Measurements from ENCODE around the gene LOXL3. TPM values are rescaled to one million over a fixed set of nuclear protein-coding genes. Genes with fewer than 3 reads are reported as not detected.

LOXL3 gene
- polyA plus RNA-seq, 1 donor from 2014 or later, result 20.1 TPM

DNA sequence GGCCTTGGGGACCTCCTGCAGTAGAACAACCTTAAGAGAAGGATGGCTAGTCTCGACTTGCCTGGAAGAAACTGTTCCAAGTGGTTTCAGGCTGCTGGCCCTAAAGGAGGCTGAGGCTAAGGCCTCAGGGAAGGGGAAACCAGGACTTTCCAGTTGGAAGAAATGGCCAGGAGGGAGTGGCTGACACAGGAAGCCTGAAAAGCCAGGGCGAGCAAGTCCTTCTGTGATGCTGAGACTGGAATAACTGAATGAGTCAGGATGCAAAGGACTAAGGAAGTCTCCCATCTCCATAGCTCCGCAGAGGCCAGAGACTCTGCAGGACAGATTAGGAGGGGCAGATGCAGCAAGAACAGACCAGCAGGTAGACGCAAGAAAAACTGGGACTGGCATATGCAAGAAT lies 16.6 kb downstream of the LOXL3 start:
- Histone ChIP-seq H3F3A (ENCODE audit: insufficient read depth, low read length, poor library complexity, severe bottlenecking) (no peaks in the 10 kb centered on the region), H3K9me3 (ENCODE audit: low read length) (no peaks in the 10 kb centered on the region), H3K36me3 (ENCODE audit: insufficient read depth, low read length) (no peaks in the 10 kb centered on the region)

DNA sequence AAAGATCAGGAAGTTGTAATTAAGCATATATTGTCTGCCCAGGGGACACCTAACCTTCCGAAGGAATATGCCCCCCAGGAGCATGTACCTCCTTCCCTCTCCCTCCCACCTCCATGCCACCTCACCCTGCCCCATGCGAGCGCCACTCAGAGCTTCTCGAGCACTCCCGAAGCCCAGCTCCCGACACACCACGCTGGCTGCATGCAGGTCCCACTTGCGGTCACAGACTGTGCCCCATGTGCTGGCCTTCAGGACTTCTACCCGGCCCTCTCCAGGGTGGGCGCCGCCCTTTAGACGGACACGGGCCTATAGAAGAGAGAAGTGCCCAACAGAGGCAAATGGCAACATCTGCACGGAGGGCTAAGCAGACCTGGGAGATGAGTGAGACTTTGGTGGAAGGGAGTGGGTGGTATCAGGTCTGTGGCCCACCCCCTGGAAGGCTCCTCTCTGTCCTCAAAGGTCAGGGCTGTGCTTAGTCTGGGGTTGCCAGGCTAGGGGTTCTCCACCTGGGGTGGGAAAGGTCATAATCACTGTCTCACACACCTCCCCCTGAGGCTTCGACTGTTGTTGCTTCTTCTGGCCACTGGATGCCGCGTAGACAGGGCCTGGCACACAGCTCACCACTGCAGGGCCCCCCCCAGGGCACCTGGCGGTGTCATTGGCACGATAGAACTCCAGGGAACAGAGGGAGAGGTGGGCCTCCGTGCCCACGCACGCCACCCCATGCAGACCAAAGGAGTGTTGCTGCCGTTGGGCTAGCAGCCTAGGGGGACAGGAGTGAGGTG lies 17.4 kb downstream of the LOXL3 start:
- Histone ChIP-seq H3K9ac (ENCODE audit: low read length) (no peak overlapping the region), H3K79me2 (replicated peaks; ENCODE audit: insufficient read depth, low read length) (no peaks in the 10 kb centered on the region), H3K36me3 (ENCODE audit: insufficient read depth, low read length) (no peaks in the 10 kb centered on the region), H3K27me3 (ENCODE audit: insufficient read depth, low read depth, low read length) (no peaks in the 10 kb centered on the region), H3K9me3 (ENCODE audit: low read length) (no peaks in the 10 kb centered on the region), H3K9me2 (ENCODE audit: insufficient read depth, low read length) (no peaks in the 10 kb centered on the region), H3F3A (ENCODE audit: insufficient read depth, low read length, poor library complexity, severe bottlenecking) (no peaks in the 10 kb centered on the region), H3K27ac (ENCODE audit: low read length) (no peak overlapping the region), H3K4me3 (ENCODE audit: low read length) (no peak overlapping the region), H3K4me2 (ENCODE audit: low read length) (no peak overlapping the region), H4K20me1 (ENCODE audit: insufficient read depth) (no peaks in the 10 kb centered on the region), H2AFZ (ENCODE audit: low read depth, low read length) (no peak overlapping the region)
- no peak for TF ChIP-seq SMC3 (conservative IDR thresholded peaks at IDR 0.05; ENCODE audit: poor library complexity)
- TF ChIP-seq POLR2AphosphoS5 (IDR thresholded peaks at IDR 0.05), result no peak
- TF ChIP-seq EZH2 (IDR thresholded peaks at IDR 0.05; ENCODE audit: borderline replicate concordance, insufficient read depth, low read length, poor library complexity, severe bottlenecking), result no peak
- TF ChIP-seq, protein P1, sequence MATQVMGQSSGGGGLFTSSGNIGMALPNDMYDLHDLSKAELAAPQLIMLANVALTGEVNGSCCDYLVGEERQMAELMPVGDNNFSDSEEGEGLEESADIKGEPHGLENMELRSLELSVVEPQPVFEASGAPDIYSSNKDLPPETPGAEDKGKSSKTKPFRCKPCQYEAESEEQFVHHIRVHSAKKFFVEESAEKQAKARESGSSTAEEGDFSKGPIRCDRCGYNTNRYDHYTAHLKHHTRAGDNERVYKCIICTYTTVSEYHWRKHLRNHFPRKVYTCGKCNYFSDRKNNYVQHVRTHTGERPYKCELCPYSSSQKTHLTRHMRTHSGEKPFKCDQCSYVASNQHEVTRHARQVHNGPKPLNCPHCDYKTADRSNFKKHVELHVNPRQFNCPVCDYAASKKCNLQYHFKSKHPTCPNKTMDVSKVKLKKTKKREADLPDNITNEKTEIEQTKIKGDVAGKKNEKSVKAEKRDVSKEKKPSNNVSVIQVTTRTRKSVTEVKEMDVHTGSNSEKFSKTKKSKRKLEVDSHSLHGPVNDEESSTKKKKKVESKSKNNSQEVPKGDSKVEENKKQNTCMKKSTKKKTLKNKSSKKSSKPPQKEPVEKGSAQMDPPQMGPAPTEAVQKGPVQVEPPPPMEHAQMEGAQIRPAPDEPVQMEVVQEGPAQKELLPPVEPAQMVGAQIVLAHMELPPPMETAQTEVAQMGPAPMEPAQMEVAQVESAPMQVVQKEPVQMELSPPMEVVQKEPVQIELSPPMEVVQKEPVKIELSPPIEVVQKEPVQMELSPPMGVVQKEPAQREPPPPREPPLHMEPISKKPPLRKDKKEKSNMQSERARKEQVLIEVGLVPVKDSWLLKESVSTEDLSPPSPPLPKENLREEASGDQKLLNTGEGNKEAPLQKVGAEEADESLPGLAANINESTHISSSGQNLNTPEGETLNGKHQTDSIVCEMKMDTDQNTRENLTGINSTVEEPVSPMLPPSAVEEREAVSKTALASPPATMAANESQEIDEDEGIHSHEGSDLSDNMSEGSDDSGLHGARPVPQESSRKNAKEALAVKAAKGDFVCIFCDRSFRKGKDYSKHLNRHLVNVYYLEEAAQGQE (IDR thresholded peaks at IDR 0.05; ENCODE audit: borderline replicate concordance), result no peak
- no peak for TF ChIP-seq RAD21 (conservative IDR thresholded peaks at IDR 0.05)
- TF ChIP-seq, protein P2, sequence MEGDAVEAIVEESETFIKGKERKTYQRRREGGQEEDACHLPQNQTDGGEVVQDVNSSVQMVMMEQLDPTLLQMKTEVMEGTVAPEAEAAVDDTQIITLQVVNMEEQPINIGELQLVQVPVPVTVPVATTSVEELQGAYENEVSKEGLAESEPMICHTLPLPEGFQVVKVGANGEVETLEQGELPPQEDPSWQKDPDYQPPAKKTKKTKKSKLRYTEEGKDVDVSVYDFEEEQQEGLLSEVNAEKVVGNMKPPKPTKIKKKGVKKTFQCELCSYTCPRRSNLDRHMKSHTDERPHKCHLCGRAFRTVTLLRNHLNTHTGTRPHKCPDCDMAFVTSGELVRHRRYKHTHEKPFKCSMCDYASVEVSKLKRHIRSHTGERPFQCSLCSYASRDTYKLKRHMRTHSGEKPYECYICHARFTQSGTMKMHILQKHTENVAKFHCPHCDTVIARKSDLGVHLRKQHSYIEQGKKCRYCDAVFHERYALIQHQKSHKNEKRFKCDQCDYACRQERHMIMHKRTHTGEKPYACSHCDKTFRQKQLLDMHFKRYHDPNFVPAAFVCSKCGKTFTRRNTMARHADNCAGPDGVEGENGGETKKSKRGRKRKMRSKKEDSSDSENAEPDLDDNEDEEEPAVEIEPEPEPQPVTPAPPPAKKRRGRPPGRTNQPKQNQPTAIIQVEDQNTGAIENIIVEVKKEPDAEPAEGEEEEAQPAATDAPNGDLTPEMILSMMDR (IDR thresholded peaks at IDR 0.05; ENCODE audit: poor library complexity, severe bottlenecking), result no peak
- TF ChIP-seq MXI1 (conservative IDR thresholded peaks at IDR 0.05; ENCODE audit: poor library complexity, severe bottlenecking), result no peak
- no peak for TF ChIP-seq TAF1 (IDR thresholded peaks at IDR 0.05; ENCODE audit: low read depth)
- no peak for TF ChIP-seq EP300 (conservative IDR thresholded peaks at IDR 0.05; ENCODE audit: poor library complexity, severe bottlenecking)

More for the DNA sequence above, 16.6 kb downstream of the LOXL3 start:
- Histone ChIP-seq H3K4me2 (ENCODE audit: low read length) (no peak overlapping the region), H4K20me1 (ENCODE audit: insufficient read depth) (no peaks in the 10 kb centered on the region), H2AFZ (ENCODE audit: low read depth, low read length) (no peak overlapping the region), H3K27ac (ENCODE audit: low read length) (no peak overlapping the region), H3K4me3 (ENCODE audit: low read length) (no peak overlapping the region), H3K79me2 (replicated peaks; ENCODE audit: insufficient read depth, low read length) (no peaks in the 10 kb centered on the region), H3K9me2 (ENCODE audit: insufficient read depth, low read length) (no peaks in the 10 kb centered on the region), H3K9ac (ENCODE audit: low read length) (no peak overlapping the region), H3K27me3 (ENCODE audit: insufficient read depth, low read depth, low read length) (no peaks in the 10 kb centered on the region)
- TF ChIP-seq, protein P2 (IDR thresholded peaks at IDR 0.05; ENCODE audit: poor library complexity, severe bottlenecking), result no peak
- TF ChIP-seq TAF1 (IDR thresholded peaks at IDR 0.05; ENCODE audit: low read depth), result no peak
- TF ChIP-seq EP300 (conservative IDR thresholded peaks at IDR 0.05; ENCODE audit: poor library complexity, severe bottlenecking), result no peak
- no peak for TF ChIP-seq MXI1 (conservative IDR thresholded peaks at IDR 0.05; ENCODE audit: poor library complexity, severe bottlenecking)
- no peak for TF ChIP-seq RAD21 (conservative IDR thresholded peaks at IDR 0.05)
- TF ChIP-seq EZH2 (IDR thresholded peaks at IDR 0.05; ENCODE audit: borderline replicate concordance, insufficient read depth, low read length, poor library complexity, severe bottlenecking), result no peak
- TF ChIP-seq SMC3 (conservative IDR thresholded peaks at IDR 0.05; ENCODE audit: poor library complexity), result no peak
- TF ChIP-seq, protein P1 (IDR thresholded peaks at IDR 0.05; ENCODE audit: borderline replicate concordance), result no peak
- no peak for TF ChIP-seq POLR2AphosphoS5 (IDR thresholded peaks at IDR 0.05)
